H1 (cell line): ENCODE measurements around the gene FPGS. TPM values are rescaled to one million over a fixed set of nuclear protein-coding genes. Genes with fewer than 3 reads are reported as not detected.

Source experiments
- CTCF ChIA-PET: fragments of 300-600 bp; sonication (Branson Sonifier 250); formaldehyde crosslinking; loops from one replicate; lab custom pipeline; 2021; ENCODE audit not compliant: partially characterized antibody; lab: Charles Lee
- POLR2A ChIA-PET: fragments of 300-600 bp; sonication (Branson Sonifier 250); formaldehyde crosslinking; loops from one replicate; lab custom pipeline; 2021; ENCODE audit warnings: inconsistent platforms; ENCODE audit not compliant: partially characterized antibody; lab: Charles Lee
- DNase-seq, 2 experiments: peaks; one replicate each; pipeline versions ENCODE4 v3.0.0 to v3.0.0-alpha.2; 2010 to 2022; ENCODE audit warnings: low spot score in 2 of 2, low read depth in 1 of 2, mixed read lengths in 1 of 2
- FAIRE-seq: peaks from 2 replicates; lab custom pipeline; 2011; peaks lifted over from hg19 to GRCh38; lab: Jason Lieb, UNC
- H2AFZ ChIP-seq: 2 replicates; pipeline ENCODE4 v1.8.1; 2012; ENCODE audit warnings: low read length, inconsistent platforms
- H2AK5ac ChIP-seq: 2 replicates; pipeline ENCODE4 v1.6.1; 2013; ENCODE audit warnings: low read depth, low read length
- H2BK120ac ChIP-seq: replicated peaks from 2 replicates; pipeline ENCODE3; 2013; ENCODE audit warnings: low read depth, low read length, inconsistent platforms
- H2BK12ac ChIP-seq: 2 replicates; pipeline ENCODE4 v1.6.1; 2013; ENCODE audit warnings: low read depth, low read length
- H2BK15ac ChIP-seq: 2 replicates; pipeline ENCODE4 v1.6.1; 2013; ENCODE audit warnings: low read length
- H2BK20ac ChIP-seq: 2 replicates; pipeline ENCODE4 v1.6.1; 2013; ENCODE audit warnings: low read length
- H2BK5ac ChIP-seq: 2 replicates; pipeline ENCODE4 v1.6.1; 2013; ENCODE audit warnings: low read depth, low read length
- H3K14ac ChIP-seq: 2 replicates; pipeline ENCODE4 v1.6.1; 2013; ENCODE audit warnings: inconsistent platforms; ENCODE audit not compliant: insufficient read length
- H3K18ac ChIP-seq: 2 replicates; pipeline ENCODE4 v1.6.1; 2013; ENCODE audit warnings: low read length; ENCODE audit errors: extremely low read depth
- H3K23ac ChIP-seq: 2 replicates; pipeline ENCODE4 v1.6.1; 2013; ENCODE audit warnings: inconsistent platforms; ENCODE audit not compliant: insufficient read length
- H3K23me2 ChIP-seq: 2 replicates; pipeline ENCODE4 v1.6.1; 2013; ENCODE audit warnings: low read depth, low read length
- H3K27ac ChIP-seq: 2 replicates; pipeline ENCODE4 v1.6.1; 2011; ENCODE audit warnings: low read depth, low read length, inconsistent platforms
- H3K27me3 ChIP-seq, 4 experiments: replicated peaks in 1 of 4; 1 replicate in 1 of 4; 2 replicates in 3 of 4; pipeline versions ENCODE4 v1.6.1 to v1.8.1; 2011 to 2013; ENCODE audit warnings: low read length in 3 of 4, mild to moderate bottlenecking in 3 of 4, inconsistent platforms in 2 of 4, mixed read lengths in 2 of 4, moderate library complexity in 1 of 4; ENCODE audit not compliant: control insufficient read depth in 3 of 4, insufficient read depth in 3 of 4; ENCODE audit errors: extremely low read depth in 1 of 4
- H3K36me3 ChIP-seq, 4 experiments: 2 replicates each; pipeline versions ENCODE4 v1.6.1 to v1.8.1; 2011 to 2013; ENCODE audit warnings: mild to moderate bottlenecking in 4 of 4, low read length in 3 of 4, moderate library complexity in 2 of 4, control low read depth in 1 of 4, inconsistent platforms in 1 of 4; ENCODE audit not compliant: insufficient read depth in 4 of 4, control insufficient read depth in 2 of 4
- H3K4ac ChIP-seq: replicated peaks from 2 replicates; pipeline ENCODE3; 2013; ENCODE audit warnings: low read length, low read depth, mixed read lengths, inconsistent platforms; ENCODE audit not compliant: insufficient read length
- H3K4me1 ChIP-seq, 4 experiments: replicated peaks in 1 of 4; 1 replicate in 1 of 4; 2 replicates in 3 of 4; pipeline versions ENCODE4 v1.6.1 to v1.8.1; 2011 to 2013; ENCODE audit warnings: low read length in 3 of 4, inconsistent platforms in 2 of 4, mixed read lengths in 1 of 4; ENCODE audit not compliant: insufficient read depth in 4 of 4, control insufficient read depth in 3 of 4
- H3K4me2 ChIP-seq, 2 experiments: 2 replicates each; pipeline versions ENCODE4 v1.6.1 to v1.8.1; 2011 to 2013; ENCODE audit warnings: low read depth in 2 of 2, low read length in 2 of 2, control low read depth in 1 of 2, inconsistent platforms in 1 of 2, mild to moderate bottlenecking in 1 of 2; ENCODE audit not compliant: insufficient read depth in 1 of 2
- H3K4me3 ChIP-seq, 4 experiments: fragments of 200-600, 300-600 bp in 1 of 4; sonication (generic), shearing (Covaris generic), sonication (Bioruptor Twin) in 1 of 4; 2 replicates each; pipeline versions ENCODE4 v1.5.1 to v1.8.1; 2011 to 2016; ENCODE audit warnings: low read length in 4 of 4, low read depth in 3 of 4, control low read depth in 2 of 4, inconsistent platforms in 2 of 4, mild to moderate bottlenecking in 2 of 4, mixed read lengths in 1 of 4, moderate library complexity in 1 of 4; ENCODE audit not compliant: insufficient read depth in 2 of 4; ENCODE audit errors: extremely low read depth in 1 of 4
- H3K56ac ChIP-seq: replicated peaks from 2 replicates; pipeline ENCODE3; 2013; ENCODE audit warnings: low read depth, mild to moderate bottlenecking, mixed read lengths, low read length, inconsistent platforms; ENCODE audit not compliant: insufficient read length
- H3K79me1 ChIP-seq: 2 replicates; pipeline ENCODE4 v1.6.1; 2013; ENCODE audit warnings: low read depth, low read length, control low read depth
- H3K79me2 ChIP-seq, 2 experiments: 2 replicates each; pipeline versions ENCODE4 v1.6.1 to v1.8.1; 2012 to 2013; ENCODE audit warnings: low read length in 2 of 2, mild to moderate bottlenecking in 2 of 2, inconsistent platforms in 1 of 2; ENCODE audit not compliant: insufficient read depth in 2 of 2, control insufficient read depth in 1 of 2
- H3K9ac ChIP-seq, 4 experiments: replicated peaks in 1 of 4; 1 replicate in 1 of 4; 2 replicates in 3 of 4; pipeline versions ENCODE4 v1.6.1 to v1.8.1; 2011 to 2013; ENCODE audit warnings: low read depth in 3 of 4, low read length in 3 of 4, control low read depth in 2 of 4, mild to moderate bottlenecking in 2 of 4, moderate library complexity in 2 of 4, inconsistent platforms in 1 of 4; ENCODE audit errors: extremely low read depth in 1 of 4
- H3K9me3 ChIP-seq, 2 experiments: 2 replicates each; pipeline versions ENCODE4 v1.6.1 to v1.8.1; 2012 to 2013; ENCODE audit warnings: mild to moderate bottlenecking in 2 of 2, moderate library complexity in 2 of 2, control low read depth in 1 of 2, inconsistent platforms in 1 of 2, low read depth in 1 of 2, low read length in 1 of 2, mixed read lengths in 1 of 2; ENCODE audit not compliant: insufficient read depth in 2 of 2
- H4K20me1 ChIP-seq, 2 experiments: replicated peaks in 1 of 2; 2 replicates each; pipeline versions ENCODE3 to v1.8.1; 2011 to 2013; ENCODE audit warnings: inconsistent platforms in 2 of 2, low read length in 2 of 2, mild to moderate bottlenecking in 1 of 2; ENCODE audit not compliant: insufficient read depth in 2 of 2, control insufficient read depth in 1 of 2
- H4K5ac ChIP-seq: 2 replicates; pipeline ENCODE4 v1.6.1; 2013; ENCODE audit warnings: low read length, low read depth, mixed read lengths, inconsistent platforms; ENCODE audit not compliant: insufficient read length
- H4K8ac ChIP-seq: 2 replicates; pipeline ENCODE4 v1.8.0; 2013; ENCODE audit warnings: mild to moderate bottlenecking, moderate library complexity, low read length, inconsistent platforms; ENCODE audit not compliant: insufficient read depth; ENCODE audit errors: extremely low read depth
- H4K91ac ChIP-seq: replicated peaks from 2 replicates; pipeline ENCODE3; 2013; ENCODE audit warnings: low read length, mixed read lengths, inconsistent platforms; ENCODE audit not compliant: insufficient read length
- ATF3 ChIP-seq: IDR thresholded peaks from 2 replicates; pipeline ENCODE4 v1.6.1; 2011; ENCODE audit warnings: low read depth, mild to moderate bottlenecking, low read length; ENCODE audit not compliant: insufficient read depth
- BACH1 ChIP-seq: IDR thresholded peaks from 2 replicates; pipeline ENCODE4 v1.6.1; 2012; ENCODE audit warnings: low read length, improper control_type of control experiment
- GTF2F1 ChIP-seq: IDR thresholded peaks from 2 replicates; pipeline ENCODE4 v1.6.1; 2012; ENCODE audit warnings: low read depth, low read length, improper control_type of control experiment, borderline replicate concordance
- HDAC2 ChIP-seq, 2 experiments: fragments of 300-600 bp in 1 of 2; sonication (generic) in 1 of 2; IDR thresholded peaks; 2 replicates each; pipeline ENCODE4 v1.6.1; 2011 to 2012; ENCODE audit warnings: low read depth in 2 of 2, low read length in 2 of 2, mild to moderate bottlenecking in 2 of 2, moderate library complexity in 2 of 2, borderline replicate concordance in 1 of 2, inconsistent platforms in 1 of 2
- RBBP5 ChIP-seq: IDR thresholded peaks from 2 replicates; pipeline ENCODE4 v1.7.1; 2012; ENCODE audit warnings: low read depth, mild to moderate bottlenecking, inconsistent platforms, low read length, moderate library complexity, borderline replicate concordance
- SIN3A ChIP-seq, 2 experiments: IDR thresholded peaks in 1 of 2; conservative IDR thresholded peaks in 1 of 2; 2 replicates each; pipeline ENCODE4 v1.6.1; 2011 to 2012; ENCODE audit warnings: low read length in 2 of 2, improper control_type of control experiment in 1 of 2, low read depth in 1 of 2, mild to moderate bottlenecking in 1 of 2
- SIRT6 ChIP-seq: IDR thresholded peaks from one replicate; pipeline ENCODE4 v1.7.1; 2012; ENCODE audit warnings: low read length, inconsistent platforms
- SP1 ChIP-seq: IDR thresholded peaks from 2 replicates; pipeline ENCODE4 v1.6.1; 2011; ENCODE audit warnings: low read depth, low read length
- TAF7 ChIP-seq: optimal IDR thresholded peaks from 2 replicates; pipeline ENCODE3; 2011; ENCODE audit warnings: low read depth, mild to moderate bottlenecking, inconsistent platforms, low read length, moderate library complexity, borderline replicate concordance
- WGBS, 2 experiments: shearing (Covaris generic) in 1 of 2; methylation state at CpG; one replicate each; pipeline versions ENCODE4 v1.1.6 to v1.1.7; 2013 to 2015; ENCODE audit warnings: low lambda C conversion rate in 2 of 2, mixed read lengths in 2 of 2, inconsistent platforms in 1 of 2, low coverage in 1 of 2, missing lambda C conversion rate in 1 of 2; ENCODE audit not compliant: insufficient replicate concordance in 2 of 2, insufficient coverage in 1 of 2, insufficient read length in 1 of 2; ENCODE audit errors: extremely low coverage in 1 of 2, missing lambda C conversion rate in 1 of 2; 5-methylcytosine and 5-hydroxymethylcytosine counted together
- polyA plus RNA-seq, 7 experiments: library from polyadenylated mRNA; depleted of rRNA in 3 of 7; stranded (reverse) in 5 of 7; unstranded in 2 of 7; fragments of >200 nt in 5 of 7; fragments of 200-250 nt in 2 of 7; gene quantifications; 1 replicate in 5 of 7; 2 replicates in 1 of 7; 4 replicates in 1 of 7; pipeline versions ENCODE4 v1.2.1 to v1.2.3, GENCODE V29; 2011 to 2013; ENCODE audit warnings: missing spikeins in 2 of 7, mixed read lengths in 2 of 7
- total RNA-seq: library from RNA; stranded (reverse); fragmentation: NEBNext Ultra II Directional; extraction: Animal tissue kit (Norgen Biotek cat#: 25700); gene quantifications from 2 replicates; pipeline ENCODE4 v1.2.1, GENCODE V29; 2021
- TF ChIP-seq, protein P1 (sequence below): IDR thresholded peaks from 2 replicates; pipeline ENCODE4 v1.6.1; 2012; ENCODE audit warnings: inconsistent platforms

Gene FPGS
- total and polyA plus RNA-seq, 2 of the 8 experiments (the other 6 are each of a cell fraction or from before 2014, with no cell fraction given): 62.4 to 83.0 TPM

DNA sequence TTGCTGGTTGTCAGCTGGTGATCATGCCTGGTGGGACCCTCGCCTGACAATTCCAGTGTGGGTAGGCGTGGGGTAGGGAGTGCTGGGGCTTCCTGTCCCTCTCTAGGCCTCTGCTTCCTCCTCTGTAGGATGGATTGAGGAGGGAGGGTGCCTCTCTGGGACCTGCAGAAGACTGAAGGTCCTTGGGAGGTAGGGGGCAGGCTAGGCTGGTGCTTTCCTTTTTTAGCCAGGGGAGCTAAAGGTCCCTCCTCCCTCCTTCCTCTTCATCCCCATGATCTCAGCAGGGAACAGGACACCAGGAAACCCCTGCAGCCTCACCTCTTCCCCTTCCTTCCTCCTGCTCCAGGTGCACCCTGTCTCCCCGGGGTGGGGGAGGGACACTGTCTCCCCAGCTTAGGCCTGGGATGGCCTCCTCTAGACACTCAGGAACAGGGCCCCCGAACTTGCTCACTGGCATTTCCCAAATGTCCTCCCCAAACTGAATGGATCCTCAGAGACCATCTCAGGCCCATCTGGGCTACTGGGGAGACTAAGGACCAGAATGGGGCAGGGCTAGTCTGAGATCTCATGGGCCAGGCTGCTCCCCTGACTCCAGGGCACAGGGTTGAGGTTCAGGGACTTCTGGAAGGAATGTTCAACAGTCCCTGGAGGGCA, 32.6 kb upstream of the FPGS start:
- ChIA-PET CTCF (interaction anchor here (1.1 to 14.6 kb wide), 8 partner anchors 9 to 100 kb away, joined by 3 to 227 read pairs (median 6); partner anchors contain the start of genes CDK9, SH2D3C and TOR2A), POLR2A (interaction anchor here (1.2 to 1.9 kb wide), 3 partner anchors 16 to 28 kb away, joined by 3 to 6 read pairs (median 4); no protein-coding TSS in a partner anchor)
- H3K9me3 ChIP-seq: no peaks in the 10 kb centered on the region
- no peak overlapping the region for H3K56ac ChIP-seq
- no peak overlapping the region for H3K9ac ChIP-seq
- peak overlapping the region; percentile 52; the same call in 1 of the 2 replicates for H2BK12ac ChIP-seq
- 79% methylated on average over 4 of the region's 4 CpGs; no CpG with 5 or more reads in 1 of the 2 experiments for WGBS, 2 experiments
- H3K36me3 ChIP-seq: no peaks in the 10 kb centered on the region
- H2BK20ac ChIP-seq: peak overlapping the region; percentile 32; the same call in 1 of the 2 replicates
- H4K5ac ChIP-seq: no peak overlapping the region
- H3K4me1 ChIP-seq: peaks cover 1 to 15% (median 8%) of the 10 kb centered on the region in 4 experiments
- H3K4ac ChIP-seq: no peak overlapping the region
- H3K23ac ChIP-seq: no peak overlapping the region
- H2AK5ac ChIP-seq: no peak overlapping the region
- no peak overlapping the region for H3K14ac ChIP-seq
- H3K27me3 ChIP-seq: no peaks in the 10 kb centered on the region
- H2BK5ac ChIP-seq: 0 out of 2 replicates have a peak overlapping the region, but pooled peaks have one; percentile 15
- peak overlapping the region; percentile 65; the same call in 1 of the 2 replicates for H3K18ac ChIP-seq
- H3K79me1 ChIP-seq: no peaks in the 10 kb centered on the region
- no peak overlapping the region for H3K27ac ChIP-seq
- peak overlapping the region; percentile 88; the same call in 1 of the 2 replicates for H2BK15ac ChIP-seq
- peak overlapping the region in 1 of 2 experiments; percentile 58; a peak in 2 of 4 replicates for H3K4me2 ChIP-seq
- FAIRE-seq: no peak
- no peak overlapping the region for H4K91ac ChIP-seq
- H3K4me3 ChIP-seq: peak overlapping the region in 1 of 4 experiments; percentile 68; a peak in 2 of 8 replicates
- H3K23me2 ChIP-seq: no peaks in the 10 kb centered on the region; the same call in 1 of the 2 replicates
- H2BK120ac ChIP-seq: no peak overlapping the region
- H3K79me2 ChIP-seq: no peaks in the 10 kb centered on the region
- no peak overlapping the region for H4K8ac ChIP-seq
- no peak overlapping the region for H2AFZ ChIP-seq
- DNase-seq: no peak
- H4K20me1 ChIP-seq: no peaks in the 10 kb centered on the region
- TF ChIP-seq RBBP5 (no peak), TAF7 (no peak), SIRT6 (no peak), SIN3A (conservative IDR thresholded peaks at IDR 0.05 in 1 of 2, IDR thresholded peaks at IDR 0.05 in 1 of 2; ENCODE audit: low read depth in 1 of 2, low read length in 2 of 2) (no peak), GTF2F1 (no peak), HDAC2 (IDR thresholded peaks at IDR 0.05; ENCODE audit: borderline replicate concordance in 1 of 2, low read depth in 2 of 2, low read length in 2 of 2) (no peak), BACH1 (no peak), SP1 (no peak), ATF3 (no peak)
- TF ChIP-seq, protein P1, sequence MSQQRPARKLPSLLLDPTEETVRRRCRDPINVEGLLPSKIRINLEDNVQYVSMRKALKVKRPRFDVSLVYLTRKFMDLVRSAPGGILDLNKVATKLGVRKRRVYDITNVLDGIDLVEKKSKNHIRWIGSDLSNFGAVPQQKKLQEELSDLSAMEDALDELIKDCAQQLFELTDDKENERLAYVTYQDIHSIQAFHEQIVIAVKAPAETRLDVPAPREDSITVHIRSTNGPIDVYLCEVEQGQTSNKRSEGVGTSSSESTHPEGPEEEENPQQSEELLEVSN: no peak
